ENCODE data around the gene HIP1R.

Gene HIP1R

GRCh38 chr12:122860040-122860853 is 25.0 kb downstream of the HIP1R start:
- H3K27ac ChIP-seq: peak overlapping the region; percentile 25; the same call in 1 of the 2 replicates
- TF ChIP-seq CTCF (IDR thresholded peaks at IDR 0.05) (peak; percentile 98), ZFX (IDR thresholded peaks at IDR 0.05; ENCODE audit: borderline replicate concordance) (no peak)

DNA sequence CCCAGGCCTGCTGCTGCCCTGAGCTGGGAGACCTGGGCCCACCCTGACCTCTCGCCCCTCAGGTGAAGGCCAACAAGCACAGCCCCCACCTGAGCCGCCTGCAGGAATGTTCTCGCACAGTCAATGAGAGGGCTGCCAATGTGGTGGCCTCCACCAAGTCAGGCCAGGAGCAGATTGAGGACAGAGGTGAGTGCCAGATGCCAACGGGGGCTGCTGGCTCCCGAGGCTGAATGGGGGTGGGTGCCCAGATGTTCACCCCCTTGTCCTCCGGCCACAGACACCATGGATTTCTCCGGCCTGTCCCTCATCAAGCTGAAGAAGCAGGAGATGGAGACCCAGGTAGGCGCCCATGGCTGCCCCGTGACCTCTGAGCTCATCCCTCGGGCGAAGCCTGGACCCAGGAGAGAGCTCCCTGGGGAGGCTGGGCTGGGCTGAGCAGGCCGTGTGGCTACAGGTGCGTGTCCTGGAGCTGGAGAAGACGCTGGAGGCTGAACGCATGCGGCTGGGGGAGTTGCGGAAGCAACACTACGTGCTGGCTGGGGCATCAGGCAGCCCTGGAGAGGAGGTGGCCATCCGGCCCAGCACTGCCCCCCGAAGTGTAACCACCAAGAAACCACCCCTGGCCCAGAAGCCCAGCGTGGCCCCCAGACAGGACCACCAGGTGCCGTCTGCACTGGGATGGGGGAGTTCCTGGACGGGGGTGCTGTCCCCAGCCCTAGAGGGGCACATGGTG is 25.8 kb downstream of the HIP1R start:
- peak overlapping the region; percentile 55; the same call in 1 of the 2 replicates for H3K27ac ChIP-seq
- no peak for TF ChIP-seq ZFX (IDR thresholded peaks at IDR 0.05; ENCODE audit: borderline replicate concordance)
- no peak for TF ChIP-seq CTCF (IDR thresholded peaks at IDR 0.05)

DNA sequence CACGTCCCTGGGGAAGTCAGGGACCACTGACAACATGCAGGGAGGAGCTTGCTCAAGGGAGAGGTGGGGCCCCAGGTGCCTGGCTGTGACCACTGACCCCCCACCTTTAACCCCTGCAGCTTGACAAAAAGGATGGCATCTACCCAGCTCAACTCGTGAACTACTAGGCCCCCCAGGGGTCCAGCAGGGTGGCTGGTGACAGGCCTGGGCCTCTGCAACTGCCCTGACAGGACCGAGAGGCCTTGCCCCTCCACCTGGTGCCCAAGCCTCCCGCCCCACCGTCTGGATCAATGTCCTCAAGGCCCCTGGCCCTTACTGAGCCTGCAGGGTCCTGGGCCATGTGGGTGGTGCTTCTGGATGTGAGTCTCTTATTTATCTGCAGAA is 26.3 kb downstream of the HIP1R start:
- no peak for TF ChIP-seq ZFX (IDR thresholded peaks at IDR 0.05; ENCODE audit: borderline replicate concordance)
- peak overlapping the region; percentile 55; the same call in 1 of the 2 replicates for H3K27ac ChIP-seq

GRCh38 chr12:122862110-122862634 is 26.9 kb downstream of the HIP1R start:
- H3K27ac ChIP-seq: peak overlapping the region; percentile 55
- TF ChIP-seq CTCF (IDR thresholded peaks at IDR 0.05) (no peak), ZFX (IDR thresholded peaks at IDR 0.05; ENCODE audit: borderline replicate concordance) (no peak)

DNA sequence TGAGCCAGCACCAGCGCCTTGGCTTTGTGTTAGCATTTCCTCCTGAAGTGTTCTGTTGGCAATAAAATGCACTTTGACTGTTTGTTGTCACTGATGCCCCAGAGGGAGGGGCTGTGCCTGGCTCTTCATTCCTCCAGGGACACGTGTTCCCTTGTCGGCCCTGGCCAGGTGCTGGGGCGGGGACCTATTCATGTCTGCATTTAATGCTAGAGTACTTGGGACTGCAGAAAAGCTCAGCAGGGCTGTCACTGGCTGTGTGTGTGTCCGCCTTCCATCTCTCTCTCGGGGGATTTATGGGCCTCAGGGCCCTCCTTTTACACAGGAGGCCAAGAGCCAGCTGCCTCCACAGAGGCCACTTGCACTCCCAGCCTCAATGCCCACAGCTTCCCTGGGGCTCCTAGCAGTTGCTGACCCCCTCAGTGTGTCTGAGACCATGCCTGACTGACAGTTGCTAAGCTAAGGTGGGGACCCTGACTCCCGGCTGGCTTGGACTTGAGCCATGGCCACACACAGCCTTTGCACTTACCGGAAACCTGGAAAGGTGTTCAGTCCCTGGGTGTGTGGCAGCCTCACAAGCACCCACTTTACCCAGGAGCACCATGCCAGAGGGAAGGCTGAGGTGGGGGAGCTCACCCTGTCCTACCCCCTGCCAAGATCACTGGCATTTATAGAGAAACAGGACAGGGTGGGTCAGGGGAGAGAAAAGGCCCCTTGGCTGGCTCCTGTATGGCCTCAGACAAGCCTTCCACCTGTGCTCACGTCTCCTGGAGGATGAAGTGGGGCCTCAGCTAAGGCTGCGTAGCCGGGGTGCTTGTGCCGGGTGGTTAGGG is 27.8 kb downstream of the HIP1R start:
- TF ChIP-seq ZFX (IDR thresholded peaks at IDR 0.05; ENCODE audit: borderline replicate concordance) (no peak), CTCF (IDR thresholded peaks at IDR 0.05) (no peak)
- peak overlapping the region; percentile 55 for H3K27ac ChIP-seq

GRCh38 chr12:122864894-122865253 is 29.6 kb downstream of the HIP1R start:
- no peak for TF ChIP-seq ZFX (IDR thresholded peaks at IDR 0.05; ENCODE audit: borderline replicate concordance)
- no peak for TF ChIP-seq CTCF (IDR thresholded peaks at IDR 0.05)
- H3K27ac ChIP-seq: peak overlapping the region; percentile 55; the same call in 1 of the 2 replicates
